Endothelial cell of umbilical vein (primary cell): ENCODE measurements around the gene CAMTA1. TPM values are rescaled to one million over a fixed set of nuclear protein-coding genes. Genes with fewer than 3 reads are reported as not detected.

Source experiments
- BruUV-seq: library from RNA; stranded (reverse); fragments of 400-500 nt; replicated peaks from 2 replicates; lab custom pipeline; 2021; lab: Mats Ljungman, UMichigan
- CTCF ChIA-PET: fragments of 300-600, 350-600 bp; sonication (Branson Sonifier 250); formaldehyde crosslinking; loops from one replicate; lab custom pipeline; 2021; ENCODE audit warnings: antibody characterized with exemption, inconsistent platforms; lab: Charles Lee
- POLR2A ChIA-PET: fragments of 300-600, 350-600 bp; sonication (Branson Sonifier 250); formaldehyde crosslinking; loops from one replicate; lab custom pipeline; 2021; ENCODE audit warnings: antibody characterized with exemption, inconsistent platforms; lab: Charles Lee
- DNase-seq: peaks from one replicate; pipeline ENCODE4 v3.0.0-alpha.2; 2011; ENCODE audit warnings: low read depth, low spot score
- FAIRE-seq: peaks from 2 replicates; lab custom pipeline; 2011; peaks lifted over from hg19 to GRCh38; lab: Jason Lieb, UNC
- H2AFZ ChIP-seq: 2 replicates; pipeline ENCODE4 v1.6.0; 2012; ENCODE audit warnings: low read depth, low read length, control low read depth, inconsistent platforms
- H3K27ac ChIP-seq: 2 replicates; pipeline ENCODE4 v1.5.1; 2011; ENCODE audit warnings: low read depth, mild to moderate bottlenecking, control low read depth, low read length, moderate library complexity; ENCODE audit not compliant: insufficient read depth
- H3K27me3 ChIP-seq, 2 experiments: 2 replicates each; pipeline versions ENCODE4 v1.6.0 to v1.6.1; 2011; ENCODE audit warnings: low read length in 2 of 2, mixed read lengths in 1 of 2; ENCODE audit not compliant: control insufficient read depth in 2 of 2, insufficient read depth in 2 of 2
- H3K36me3 ChIP-seq, 2 experiments: 2 replicates in 1 of 2; 3 replicates in 1 of 2; pipeline ENCODE4 v1.5.1; 2011; ENCODE audit warnings: low read length in 2 of 2, mild to moderate bottlenecking in 1 of 2, moderate library complexity in 1 of 2; ENCODE audit not compliant: control insufficient read depth in 2 of 2, insufficient read depth in 2 of 2; ENCODE audit errors: extremely low read depth in 1 of 2
- H3K4me1 ChIP-seq: 3 replicates; pipeline ENCODE4 v1.5.1; 2011; ENCODE audit warnings: mild to moderate bottlenecking, low read length; ENCODE audit not compliant: control insufficient read depth, insufficient read depth; ENCODE audit errors: extremely low read depth
- H3K4me2 ChIP-seq: 2 replicates; pipeline ENCODE4 v1.6.1; 2011; ENCODE audit warnings: low read length, control low read depth, mixed read lengths; ENCODE audit not compliant: insufficient read depth
- H3K4me3 ChIP-seq, 3 experiments: fragments of 200-600 bp in 1 of 3; sonication (generic), shearing (Covaris generic) in 1 of 3; replicated peaks in 1 of 3; 2 replicates each; pipeline ENCODE4 v1.5.1; 2011 to 2016; ENCODE audit warnings: control low read depth in 3 of 3, low read length in 3 of 3, mild to moderate bottlenecking in 2 of 3, inconsistent platforms in 1 of 3, low read depth in 1 of 3, moderate library complexity in 1 of 3; ENCODE audit not compliant: insufficient read depth in 1 of 3
- H3K79me2 ChIP-seq: 2 replicates; pipeline ENCODE4 v1.6.0; 2012; ENCODE audit warnings: low read length, inconsistent platforms; ENCODE audit not compliant: control insufficient read depth, insufficient read depth
- H3K9ac ChIP-seq: replicated peaks from 2 replicates; pipeline ENCODE3; 2011; ENCODE audit warnings: low read length, control low read depth; ENCODE audit not compliant: insufficient read depth; ENCODE audit errors: extremely low read depth
- H3K9me1 ChIP-seq: replicated peaks from 3 replicates; pipeline ENCODE4 v1.6.0; 2011; ENCODE audit warnings: mild to moderate bottlenecking, low read length; ENCODE audit not compliant: control insufficient read depth, insufficient read depth; ENCODE audit errors: extremely low read depth
- H3K9me3 ChIP-seq: replicated peaks from 2 replicates; pipeline ENCODE4 v1.5.1; 2012; ENCODE audit warnings: low read length, inconsistent platforms; ENCODE audit not compliant: control insufficient read depth, insufficient read depth
- H4K20me1 ChIP-seq: replicated peaks from 2 replicates; pipeline ENCODE3; 2011; ENCODE audit warnings: mild to moderate bottlenecking, low read length; ENCODE audit not compliant: control insufficient read depth, insufficient read depth; ENCODE audit errors: extremely low read depth
- CTCF ChIP-seq, 2 donors: IDR thresholded peaks; 1 replicate in 1 of 2; 2 replicates in 1 of 2; pipeline ENCODE4 v1.5.1; 2011; ENCODE audit warnings: low read length in 2 of 2, mild to moderate bottlenecking in 2 of 2, moderate library complexity in 2 of 2, control low read depth in 1 of 2, inconsistent platforms in 1 of 2, low read depth in 1 of 2; ENCODE audit not compliant: insufficient read depth in 1 of 2; ENCODE audit errors: extremely low read depth in 1 of 2
- EZH2 ChIP-seq: IDR thresholded peaks from 2 replicates; pipeline ENCODE4 v1.6.1; 2012; ENCODE audit warnings: borderline replicate concordance, low read depth, mild to moderate bottlenecking, moderate library complexity, low read length, inconsistent platforms; ENCODE audit not compliant: severe bottlenecking
- FOS ChIP-seq: IDR thresholded peaks from 2 replicates; pipeline ENCODE4 v1.6.1; 2011; ENCODE audit warnings: mild to moderate bottlenecking, low read length, moderate library complexity, borderline replicate concordance; ENCODE audit not compliant: insufficient read depth
- GATA2 ChIP-seq: IDR thresholded peaks from 2 replicates; pipeline ENCODE4 v1.7.0; 2011; ENCODE audit warnings: low read depth, mild to moderate bottlenecking, moderate library complexity, mixed read lengths, low read length; ENCODE audit not compliant: insufficient read length, insufficient read depth
- JUN ChIP-seq: IDR thresholded peaks from 2 replicates; pipeline ENCODE4 v1.6.1; 2011; ENCODE audit warnings: borderline replicate concordance, low read depth; ENCODE audit not compliant: insufficient read length, insufficient read depth
- MYC ChIP-seq: IDR thresholded peaks from one replicate; pipeline ENCODE4 v1.6.1; 2011; ENCODE audit warnings: mild to moderate bottlenecking, low read depth, low read length
- POLR2A ChIP-seq: IDR thresholded peaks from 2 replicates; pipeline ENCODE4 v1.6.1; 2012; ENCODE audit warnings: low read depth, mild to moderate bottlenecking, control low read depth, low read length
- POLR2AphosphoS5 ChIP-seq: IDR thresholded peaks from 2 replicates; pipeline ENCODE4 v1.6.1; 2012; ENCODE audit warnings: low read depth, mild to moderate bottlenecking, control low read depth, low read length, moderate library complexity; ENCODE audit not compliant: insufficient read depth
- dilution Hi-C: fragments of 300-500 bp; cut with MboI; formaldehyde crosslinking; loops from one replicate; pipeline ENCODE4 v1.15.0; 2019; ENCODE audit warnings: low sequenced_read_pairs; ENCODE audit not compliant: extremely low pct_ligation_motif_present
- intact Hi-C: fragments of 100-400 bp; cut with micrococcal nuclease; formaldehyde crosslinking; loops from one replicate; pipeline ENCODE4 v1.10.0; 2022
- polyA plus RNA-seq, 4 experiments: library from polyadenylated mRNA; depleted of rRNA in 3 of 4; stranded (reverse) in 3 of 4; unstranded in 1 of 4; fragments of >200 nt; gene quantifications; 2 replicates each; pipeline versions ENCODE4 v1.2.1 to v1.2.3, GENCODE V29; 2011 to 2012; ENCODE audit warnings: missing spikeins in 1 of 4
- total RNA-seq: library from RNA; stranded (reverse); gene quantifications from 2 replicates; pipeline ENCODE4 v1.2.3, GENCODE V29; 2021
- TF ChIP-seq, protein P1 (sequence below): IDR thresholded peaks from 2 replicates; pipeline ENCODE4 v1.6.1; 2011; ENCODE audit not compliant: insufficient read depth, insufficient read length

Gene CAMTA1
- total and polyA plus RNA-seq, 2 donors (not counting 3 experiments of a cell fraction or from before 2014, with no cell fraction given): 50.8 to 92.7 TPM

GRCh38 chr1:7591565-7591964, 806.3 kb downstream of the CAMTA1 start:
- H3K9ac ChIP-seq: no peak overlapping the region
- FAIRE-seq: no peak
- no peak overlapping the region for H3K4me3 ChIP-seq
- dilution Hi-C loops: no loop called here
- H3K4me2 ChIP-seq: no peak overlapping the region
- POLR2A ChIA-PET: no interaction called here
- no peaks in the 10 kb centered on the region for H3K9me3 ChIP-seq
- H4K20me1 ChIP-seq: no peaks in the 10 kb centered on the region
- intact Hi-C loops: no loop called here
- H3K9me1 ChIP-seq: no peaks in the 10 kb centered on the region
- no peaks in the 10 kb centered on the region for H3K4me1 ChIP-seq
- no peak overlapping the region for H2AFZ ChIP-seq
- CTCF ChIA-PET: no interaction called here
- no peak for TF ChIP-seq FOS
- no peak for TF ChIP-seq CTCF (IDR thresholded peaks at IDR 0.05; ENCODE audit: extremely low read depth in 1 of 2, insufficient read depth in 1 of 2, low read depth in 1 of 2, low read length in 2 of 2)
- TF ChIP-seq POLR2A: no peak
- TF ChIP-seq, protein P1, sequence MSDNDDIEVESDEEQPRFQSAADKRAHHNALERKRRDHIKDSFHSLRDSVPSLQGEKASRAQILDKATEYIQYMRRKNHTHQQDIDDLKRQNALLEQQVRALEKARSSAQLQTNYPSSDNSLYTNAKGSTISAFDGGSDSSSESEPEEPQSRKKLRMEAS: no peak
- no peak for TF ChIP-seq MYC
- TF ChIP-seq POLR2AphosphoS5: no peak
- TF ChIP-seq JUN: no peak
- no peak for TF ChIP-seq GATA2
- no peak for TF ChIP-seq EZH2
- no peaks in the 10 kb centered on the region for H3K79me2 ChIP-seq
- no peaks in the 10 kb centered on the region for H3K27me3 ChIP-seq
- no peak for DNase-seq
- H3K27ac ChIP-seq: no peak overlapping the region
- no TSS peak for BruUV-seq
- no peaks in the 10 kb centered on the region for H3K36me3 ChIP-seq
